ENCODE results near the gene LPGAT1.
A peak's percentile ranks its signal among the peaks of the same experiment; 100 is the strongest.
"Not testable (repeated sequence)": the region's sequence is repeated elsewhere in the genome, so short reads cannot be mapped to it uniquely, and the experiment has no call there.

LPGAT1 gene

DNA sequence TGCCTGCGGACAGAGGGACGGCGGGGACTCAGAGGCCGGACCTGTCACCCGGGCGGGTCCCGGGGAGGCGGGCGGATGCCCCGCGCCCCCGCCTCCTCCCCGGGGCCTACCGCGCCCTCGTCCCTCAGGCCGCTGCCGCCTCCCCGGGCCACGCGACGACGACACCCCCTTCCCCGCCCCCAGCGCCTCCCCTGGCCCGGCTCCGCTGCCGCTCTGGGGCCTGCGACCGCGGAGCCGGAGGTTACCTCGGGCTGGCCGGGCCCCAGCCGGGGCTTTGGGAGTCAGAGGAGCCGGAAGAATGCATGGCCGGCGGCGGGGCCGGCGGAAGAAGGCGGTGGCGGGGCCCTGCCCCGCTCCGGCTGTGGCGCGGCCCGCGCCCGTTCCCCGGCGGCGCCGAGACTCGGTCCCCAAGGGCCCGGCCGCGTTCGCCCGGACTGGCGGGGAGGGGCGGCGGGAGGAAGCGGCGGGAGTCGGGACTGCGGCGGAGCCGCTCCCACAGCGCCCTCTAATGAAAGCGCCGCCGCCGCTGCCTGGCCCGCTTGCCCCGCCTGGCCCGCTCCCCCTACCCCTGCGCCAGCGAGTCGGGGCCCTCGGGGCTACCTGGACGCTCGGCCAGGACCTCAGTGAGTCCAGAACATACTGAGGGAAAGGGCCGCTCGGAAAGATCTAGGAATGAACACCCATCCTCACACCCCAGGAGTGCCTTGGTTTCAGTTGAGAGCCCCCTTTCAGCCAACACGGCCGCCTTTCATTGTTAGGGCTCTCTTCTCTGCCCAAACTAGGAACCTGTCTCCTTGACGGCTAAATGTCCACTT lies at the start of gene LPGAT1:
Gene LPGAT1, minus strand, starts transcription at position 436 of the 815 bp plus-strand sequence. CDS start 1,467 bp downstream, outside the sequence.
- DNase-seq, result peak; percentile 23 to 34

DNA sequence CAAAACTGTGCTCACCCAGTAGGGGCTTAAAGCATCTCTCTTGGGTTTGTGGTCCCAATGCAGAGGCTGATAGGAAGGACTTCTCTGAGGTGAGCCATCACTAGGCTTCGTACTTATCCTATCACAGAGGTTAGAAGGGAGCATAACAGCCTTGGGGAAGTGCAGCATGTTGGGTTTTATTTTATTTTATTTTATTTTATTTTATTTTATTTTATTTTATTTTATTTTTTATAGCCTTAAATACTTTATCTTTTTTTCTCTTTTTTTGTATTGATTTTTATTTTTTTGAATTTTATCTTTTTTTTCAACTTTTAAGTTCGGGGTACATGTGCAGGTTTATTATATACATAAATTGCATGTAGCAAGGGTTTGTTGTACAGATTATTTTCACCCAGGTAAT lies 48.9 kb upstream of the LPGAT1 start:
- DNase-seq, result no peak

DNA sequence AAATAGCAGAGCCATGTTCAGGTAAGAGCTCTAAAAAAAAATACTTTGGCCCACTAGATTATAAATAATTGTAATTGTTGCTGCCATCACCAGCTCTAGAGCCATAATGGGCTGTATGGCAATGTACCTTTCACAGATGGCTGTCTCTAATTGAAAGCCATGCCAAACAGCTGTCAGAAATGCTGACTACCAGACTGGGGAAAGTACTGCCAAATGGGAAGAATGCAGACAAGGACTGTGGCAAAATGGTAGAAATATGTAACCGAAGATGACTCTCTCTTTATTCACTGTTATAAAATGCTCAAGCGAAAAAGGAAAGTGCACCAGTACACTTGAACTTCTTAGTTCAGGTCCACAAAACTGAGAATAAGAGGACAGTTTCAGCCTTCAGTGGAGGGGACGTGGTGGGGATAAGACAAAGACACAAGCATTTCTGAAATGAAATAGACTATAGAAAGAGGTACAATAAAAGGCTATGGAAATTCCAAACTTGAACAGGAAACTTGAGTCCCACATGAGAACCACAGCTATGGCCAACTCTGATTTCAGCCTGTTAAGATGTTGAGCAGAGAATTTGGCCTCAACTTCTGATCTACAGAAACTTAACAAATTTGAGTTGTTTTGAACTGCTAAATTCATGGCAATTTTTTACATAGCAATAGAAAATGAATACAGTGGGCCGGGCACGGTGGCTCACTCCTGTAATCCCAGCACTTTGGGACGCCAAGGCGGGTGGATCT lies 46.5 kb upstream of the LPGAT1 start:
- DNase-seq, result no peak

DNA sequence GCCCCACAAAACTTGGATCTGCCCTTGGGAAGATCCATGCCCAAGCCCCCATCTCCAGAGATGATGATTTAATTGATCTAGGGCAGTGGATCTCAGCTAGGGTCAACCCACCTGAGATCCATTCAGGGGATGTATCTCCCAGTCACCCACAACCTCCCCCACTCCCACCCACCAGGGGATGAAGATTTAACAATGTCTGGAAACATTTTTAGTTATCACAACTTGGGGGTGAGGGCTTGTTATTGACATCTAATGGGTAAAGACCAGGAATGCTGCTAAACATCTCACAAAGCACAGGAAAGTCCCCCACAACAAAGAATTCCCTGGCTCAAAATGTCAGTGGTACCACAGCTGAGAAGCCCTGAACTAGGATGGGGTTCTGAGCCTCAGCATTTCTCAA lies 45.0 kb upstream of the LPGAT1 start:
- no peak for DNase-seq

DNA sequence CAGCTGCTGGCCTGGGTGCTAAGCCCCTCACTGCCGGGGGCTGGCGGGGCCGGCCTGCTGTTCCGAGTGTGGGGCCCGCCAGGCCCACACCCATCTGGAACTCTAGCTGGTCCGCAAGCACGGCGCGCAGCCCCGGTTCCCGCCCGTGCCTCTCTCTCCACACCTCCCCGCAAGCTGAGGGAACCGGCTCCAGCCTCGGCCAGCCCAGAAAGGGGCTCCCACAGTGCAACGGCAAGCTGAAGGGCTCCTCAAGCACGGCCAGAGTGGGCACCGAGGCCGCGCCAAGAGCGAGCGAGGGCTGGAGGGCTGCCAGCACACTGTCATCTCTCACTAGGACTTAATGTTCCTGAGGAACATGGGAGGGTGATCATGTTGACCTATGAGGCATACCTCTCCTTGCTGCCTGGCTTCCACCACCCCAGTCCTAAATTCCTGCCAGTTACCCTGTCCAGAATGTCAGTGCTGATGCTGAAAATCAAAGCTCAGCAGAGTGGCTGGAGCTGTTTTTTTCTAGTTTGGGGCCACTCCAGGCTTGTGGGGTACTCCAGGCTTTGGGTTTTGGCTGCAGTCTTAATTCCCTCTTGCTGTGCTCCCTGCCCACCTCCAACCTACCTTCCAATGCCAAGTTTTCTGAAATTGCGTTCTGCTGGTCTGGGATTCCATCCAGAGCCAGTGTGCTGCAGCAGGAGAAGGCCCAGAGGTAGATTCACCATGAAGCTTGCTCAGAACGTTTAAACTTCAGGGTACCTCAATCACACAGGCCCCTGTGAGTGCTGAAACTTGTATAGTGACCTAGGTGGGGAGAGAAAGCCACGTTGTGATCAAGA lies 44.2 kb upstream of the LPGAT1 start:
- no peak for DNase-seq

DNA sequence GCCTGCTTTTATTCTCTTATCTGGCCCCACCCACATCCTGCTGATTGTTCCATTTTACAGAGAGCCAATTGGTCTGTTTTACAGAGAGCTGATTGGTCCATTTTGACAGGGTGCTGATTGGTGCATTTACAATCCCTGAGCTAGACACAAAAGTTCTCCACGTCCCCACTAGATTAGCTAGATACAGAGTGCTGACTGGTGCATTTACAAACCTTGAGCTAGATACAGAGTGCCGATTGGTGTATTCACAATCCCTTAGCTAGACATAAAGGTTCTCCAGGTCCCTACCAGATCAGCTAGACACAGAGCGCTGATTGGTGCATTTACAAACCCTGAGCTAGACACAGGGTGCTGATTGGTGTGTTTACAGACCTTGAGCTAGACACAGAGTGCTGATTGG lies 43.2 kb upstream of the LPGAT1 start:
- DNase-seq, result not testable (repeated sequence)

- no peak for DNase-seq
Observed at GRCh38 chr1:211870156-211870555, 39.6 kb upstream of the LPGAT1 start.

DNA sequence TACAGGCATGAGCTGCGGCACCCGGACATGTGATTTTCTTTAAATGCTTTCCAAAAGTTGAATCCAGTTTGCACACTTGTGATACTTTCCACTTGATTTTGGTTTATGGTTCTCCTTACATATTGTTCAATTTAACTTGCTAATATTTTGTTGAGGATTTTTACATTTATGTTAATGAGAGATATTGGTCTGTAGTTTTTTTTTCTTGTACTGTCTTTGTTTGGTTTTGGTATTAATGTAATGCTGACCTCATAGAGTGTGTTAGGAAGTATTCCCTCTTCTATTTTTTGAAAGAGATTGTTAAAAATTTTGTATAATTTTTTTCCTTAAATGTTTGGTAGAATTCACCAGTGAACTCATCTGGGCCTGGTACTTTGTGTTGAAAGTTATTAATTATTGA lies 34.6 kb upstream of the LPGAT1 start:
- no peak for DNase-seq

DNA sequence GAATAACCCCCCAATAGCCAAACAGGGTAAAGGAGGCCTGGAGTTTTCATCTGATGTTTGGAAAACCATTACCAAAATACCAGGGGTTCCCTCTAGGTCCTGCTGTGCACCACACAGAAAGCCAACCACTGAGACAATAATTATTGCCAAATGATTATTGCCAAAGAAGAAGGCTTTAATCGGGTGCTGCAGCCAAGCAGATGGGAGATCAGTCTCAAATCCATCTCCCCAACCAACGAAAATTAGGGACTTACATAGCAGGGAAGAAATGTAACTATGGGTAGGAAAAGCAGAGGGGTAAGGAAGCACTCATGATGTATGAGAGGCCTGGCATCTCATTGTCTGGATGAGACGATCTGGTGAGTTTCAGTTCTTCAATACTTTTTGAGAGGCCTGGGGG lies 28.8 kb upstream of the LPGAT1 start:
- no peak for DNase-seq

- no peak for DNase-seq
Observed at GRCh38 chr1:211851174-211851573, 20.6 kb upstream of the LPGAT1 start.

- no peak for DNase-seq
Observed at GRCh38 chr1:211843507-211844298, 13.1 kb upstream of the LPGAT1 start.

GRCh38 chr1:211843018-211843417 lies 12.5 kb upstream of the LPGAT1 start:
- no peak for DNase-seq

- no peak for DNase-seq
Observed at GRCh38 chr1:211842518-211842917, 12.0 kb upstream of the LPGAT1 start.

GRCh38 chr1:211839106-211839505 lies 8.5 kb upstream of the LPGAT1 start:
- no peak for DNase-seq

GRCh38 chr1:211833174-211833820 lies 2.7 kb upstream of the LPGAT1 start:
- DNase-seq, result no peak

DNA sequence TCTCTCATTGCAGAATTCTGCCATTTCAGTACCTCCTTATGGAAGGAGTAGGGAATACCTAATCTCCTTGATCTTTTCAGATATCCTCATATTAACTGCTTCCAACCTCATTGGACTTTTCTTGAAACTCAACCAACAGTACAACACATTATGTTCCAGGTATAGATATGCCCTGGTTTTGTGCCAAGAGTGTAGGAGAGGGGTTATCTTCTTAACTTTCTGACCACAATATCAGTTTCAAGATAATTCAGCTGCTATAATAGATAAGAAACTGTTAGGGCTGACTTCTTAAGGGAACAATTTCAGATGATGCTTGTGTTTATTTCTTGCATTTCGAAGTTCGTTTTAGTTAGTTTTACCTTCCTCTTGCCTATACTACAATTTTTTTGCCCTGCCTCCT lies 2.1 kb upstream of the LPGAT1 start:
- DNase-seq, result no peak

DNA sequence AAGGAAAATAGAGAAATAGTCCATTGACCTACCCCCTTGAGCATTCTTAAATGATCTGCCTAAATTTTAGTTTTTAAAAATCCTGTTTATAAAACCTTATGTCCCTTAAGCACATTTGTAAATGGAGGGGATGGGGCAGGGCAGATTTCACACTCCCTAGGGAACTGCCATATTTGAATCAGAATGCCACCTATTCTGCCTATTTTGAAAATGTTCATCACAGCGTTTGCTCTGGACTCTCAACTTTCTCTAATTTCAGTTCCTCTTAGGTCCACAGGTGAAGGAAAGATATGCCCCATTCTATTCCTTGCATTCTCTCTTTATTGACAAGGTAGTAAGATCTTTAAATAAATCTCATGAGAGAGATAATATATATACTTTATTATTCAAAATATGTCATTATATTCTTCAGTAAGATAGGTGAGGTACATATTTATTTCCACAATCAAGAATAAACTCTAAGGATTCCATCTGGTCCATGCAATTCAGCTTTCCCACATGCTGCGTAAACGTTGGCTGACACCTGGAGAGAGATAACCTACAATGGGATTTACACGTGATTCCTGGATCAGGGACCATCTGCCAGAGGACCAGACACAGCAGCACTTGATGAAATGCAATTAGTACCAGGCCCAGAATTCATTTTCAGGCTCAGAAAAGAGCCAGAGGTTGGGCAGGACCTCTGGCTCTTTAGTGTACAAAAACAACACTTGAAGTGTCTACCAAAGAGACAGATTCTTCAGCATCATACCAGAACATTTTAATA lies 1.2 kb upstream of the LPGAT1 start:
- no peak for DNase-seq

DNA sequence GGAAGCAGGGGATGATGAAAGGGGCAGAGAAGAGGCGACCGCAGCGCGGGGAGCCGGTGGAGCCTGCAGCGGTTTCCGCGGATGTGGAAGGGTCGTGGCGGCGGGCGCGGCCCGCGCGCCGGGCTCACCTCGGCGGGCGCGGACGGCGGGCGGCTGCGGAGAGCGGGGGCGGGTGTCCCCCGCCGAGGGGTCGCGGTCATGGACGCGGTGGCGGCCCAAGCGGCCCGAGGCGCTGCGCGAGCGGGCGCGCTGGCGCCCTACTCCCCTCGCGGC lies 572 bp downstream of the LPGAT1 start:
- no peak for DNase-seq

DNA sequence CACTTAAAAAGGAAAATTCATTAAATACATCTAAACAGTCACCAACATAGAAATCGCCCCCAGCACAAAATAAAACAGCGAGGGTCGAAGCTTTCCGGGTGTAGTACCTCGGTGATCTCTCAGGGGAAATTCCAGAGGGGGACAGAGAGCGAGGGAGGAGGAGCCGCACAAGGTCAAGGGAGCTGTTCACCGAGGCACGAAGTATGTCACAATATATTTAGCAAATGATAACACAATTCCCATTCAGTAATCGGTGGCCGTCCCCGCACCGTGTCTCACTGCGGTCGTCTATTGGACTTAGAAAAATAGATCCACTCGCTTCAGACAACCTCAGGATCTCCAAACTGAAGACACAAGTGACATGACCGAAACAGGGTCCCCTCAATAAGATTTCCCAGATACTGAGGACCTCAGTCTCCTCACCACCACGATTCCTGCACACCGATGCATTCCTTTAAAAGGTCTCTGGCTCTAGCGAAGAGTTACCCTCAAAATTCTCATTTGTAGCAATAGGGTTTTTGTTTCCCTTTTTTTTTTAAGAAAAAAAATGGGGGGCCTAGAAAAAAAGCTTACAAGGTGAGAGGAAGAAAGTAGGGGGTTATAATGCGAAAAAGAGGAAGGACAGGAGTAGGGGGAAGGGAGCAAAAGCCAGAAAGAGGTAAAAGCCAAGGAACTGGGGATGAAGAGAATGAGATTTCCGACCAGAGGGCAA lies 1.1 kb downstream of the LPGAT1 start:
- no peak for DNase-seq

DNA sequence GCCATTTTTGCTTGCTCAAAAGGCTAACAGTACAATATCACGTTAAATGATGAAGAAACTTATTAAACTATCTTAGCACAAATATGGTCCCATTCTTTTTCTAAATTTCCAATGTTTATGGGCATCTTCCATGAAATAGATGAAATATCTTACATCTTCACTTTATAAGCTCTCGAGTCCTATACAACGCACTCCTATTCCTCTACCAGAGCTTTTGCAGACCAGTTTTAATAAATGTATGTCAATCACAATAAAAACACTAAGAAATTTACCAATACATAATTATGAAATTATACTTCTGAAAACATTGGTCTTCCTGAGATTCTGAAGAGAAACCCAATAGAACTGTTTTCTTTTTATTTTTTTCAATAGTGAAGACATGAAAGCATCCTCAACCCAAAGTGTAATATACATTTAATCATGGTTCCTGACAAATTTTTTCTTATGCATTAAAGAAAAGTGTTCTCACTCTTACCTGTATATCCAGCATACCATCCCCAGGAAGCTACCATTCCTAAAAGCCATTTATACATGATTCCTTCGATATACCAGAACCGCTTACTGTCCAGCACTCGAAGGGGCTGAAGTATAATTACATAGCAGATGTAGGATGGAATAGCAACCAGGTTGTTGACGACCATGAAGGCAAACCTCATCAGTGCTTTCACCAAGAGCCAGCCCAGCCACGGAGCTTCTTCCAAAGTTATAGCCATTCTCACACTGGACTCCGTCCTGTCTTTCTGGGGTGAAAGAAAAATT lies 1.8 kb downstream of the LPGAT1 start:
- no peak for DNase-seq
